C4-2B (cell line): ENCODE measurements around the gene NFATC2.

Source experiments
- CTCF ChIP-seq: fragments of 450-650 bp; conservative IDR thresholded peaks from 2 replicates; pipeline ENCODE4 v1.5.1; 2017; ENCODE audit warnings: mild to moderate bottlenecking
- ZFX ChIP-seq: fragments of 450-650 bp; IDR thresholded peaks from 2 replicates; pipeline ENCODE4 v1.6.1; 2017

- TF ChIP-seq CTCF = no peak
- TF ChIP-seq ZFX = no peak
Observed at GRCh38 chr20:51383891-51384510, 158.5 kb downstream of the NFATC2 start.
